WTC11 (cell line): ENCODE results near the gene SHANK3. TPM values are rescaled to one million over a fixed set of nuclear protein-coding genes. Genes with fewer than 3 reads are reported as not detected.

Experiments
- ATAC-seq: fragments of 200-7000 bp; cut with Tn5 transposase; 2 replicates; pipeline ENCODE4 v1.10.0; 2021; ENCODE audit warnings: mild to moderate bottlenecking, moderate library complexity
- CTCF ChIA-PET: fragments of 300-600 bp; sonication (Branson Sonifier 250); formaldehyde crosslinking; loops from one replicate; lab custom pipeline; 2021; ENCODE audit warnings: antibody characterized with exemption; lab: Charles Lee
- POLR2A ChIA-PET: fragments of 350-600 bp; sonication (Branson Sonifier 250); formaldehyde crosslinking; loops from one replicate; lab custom pipeline; 2021; ENCODE audit warnings: antibody characterized with exemption; lab: Charles Lee
- DNase-seq: peaks from one replicate; pipeline ENCODE4 v3.0.0; 2021; ENCODE audit warnings: low spot score
- H3K27ac Mint-ChIP-seq: 2 replicates; pipeline ENCODE4 v1.8.0; 2021; ENCODE audit warnings: mixed read lengths
- H3K27me3 Mint-ChIP-seq: 2 replicates; pipeline ENCODE4 v1.8.0; 2021; ENCODE audit warnings: low read depth, mild to moderate bottlenecking, moderate library complexity, mixed read lengths
- H3K36me3 Mint-ChIP-seq: 2 replicates; pipeline ENCODE4 v1.8.0; 2021; ENCODE audit warnings: mixed read lengths
- H3K4me1 Mint-ChIP-seq: 2 replicates; pipeline ENCODE4 v1.8.0; 2022; ENCODE audit warnings: mixed read lengths
- H3K4me3 Mint-ChIP-seq: 2 replicates; pipeline ENCODE4 v1.8.0; 2021; ENCODE audit warnings: mild to moderate bottlenecking, moderate library complexity, mixed read lengths
- H3K9me3 Mint-ChIP-seq: 2 replicates; pipeline ENCODE4 v1.8.0; 2021; ENCODE audit warnings: mixed read lengths
- AR ChIP-seq: fragments of 250-450 bp; sonication (Bioruptor Pico); IDR thresholded peaks from 2 replicates; pipeline ENCODE4 v1.9.0; 2021; ENCODE audit warnings: mild to moderate bottlenecking
- E2F1 ChIP-seq: sonication (generic); formaldehyde crosslinking; IDR thresholded peaks from 2 replicates; pipeline ENCODE4 v1.8.0; 2022; ENCODE audit warnings: mild to moderate bottlenecking, missing genetic modification reagents
- ETV6 ChIP-seq: sonication (generic); formaldehyde crosslinking; IDR thresholded peaks from 2 replicates; pipeline ENCODE4 v1.8.1; 2022; ENCODE audit warnings: mild to moderate bottlenecking, missing genetic modification reagents
- IRF1 ChIP-seq: sonication (generic); formaldehyde crosslinking; IDR thresholded peaks from 2 replicates; pipeline ENCODE4 v1.8.0; 2023; ENCODE audit warnings: missing genetic modification reagents
- KAT7 ChIP-seq: sonication (generic); formaldehyde crosslinking; IDR thresholded peaks from 2 replicates; pipeline ENCODE4 v1.8.1; 2023; ENCODE audit warnings: missing genetic modification reagents, mild to moderate bottlenecking, borderline replicate concordance
- MAX ChIP-seq: sonication (generic); formaldehyde crosslinking; IDR thresholded peaks from 2 replicates; pipeline ENCODE4 v1.8.0; 2022; ENCODE audit warnings: mild to moderate bottlenecking, missing genetic modification reagents
- MYBL2 ChIP-seq: sonication (generic); formaldehyde crosslinking; IDR thresholded peaks from 2 replicates; pipeline ENCODE4 v1.8.1; 2023; ENCODE audit warnings: mild to moderate bottlenecking, moderate library complexity, missing genetic modification reagents
- NFE2L1 ChIP-seq: sonication (generic); formaldehyde crosslinking; IDR thresholded peaks from 2 replicates; pipeline ENCODE4 v1.8.1; 2023; ENCODE audit warnings: missing genetic modification reagents
- OVOL2 ChIP-seq: fragments of 250-450 bp; sonication (Bioruptor Pico); IDR thresholded peaks from 2 replicates; pipeline ENCODE4 v1.9.0; 2021; ENCODE audit warnings: mild to moderate bottlenecking, borderline replicate concordance
- TEAD1 ChIP-seq: sonication (generic); formaldehyde crosslinking; IDR thresholded peaks from 2 replicates; pipeline ENCODE4 v1.8.0; 2022; ENCODE audit warnings: mild to moderate bottlenecking, missing genetic modification reagents
- ZBTB21 ChIP-seq: sonication (generic); formaldehyde crosslinking; IDR thresholded peaks from 2 replicates; pipeline ENCODE4 v1.8.1; 2023; ENCODE audit warnings: mild to moderate bottlenecking, missing genetic modification reagents, borderline replicate concordance
- ZNF232 ChIP-seq: sonication (generic); formaldehyde crosslinking; IDR thresholded peaks from 2 replicates; pipeline ENCODE4 v1.8.0; 2022; ENCODE audit warnings: mild to moderate bottlenecking, missing genetic modification reagents
- ZNF263 ChIP-seq: sonication (generic); formaldehyde crosslinking; IDR thresholded peaks from 2 replicates; pipeline ENCODE4 v1.8.1; 2022; ENCODE audit warnings: low read depth, mild to moderate bottlenecking, moderate library complexity, missing genetic modification reagents
- ZNF317 ChIP-seq: sonication (generic); formaldehyde crosslinking; IDR thresholded peaks from 2 replicates; pipeline ENCODE4 v1.8.1; 2023; ENCODE audit warnings: low read depth, mild to moderate bottlenecking, moderate library complexity, missing genetic modification reagents, borderline replicate concordance
- ZNF671 ChIP-seq: fragments of 250-450 bp; sonication (Bioruptor Pico); IDR thresholded peaks from 2 replicates; pipeline ENCODE4 v1.8.0; 2021; ENCODE audit warnings: mild to moderate bottlenecking
- total RNA-seq: library from RNA; stranded (reverse); gene quantifications from 3 replicates; pipeline ENCODE4 v1.2.3, GENCODE V29; 2021
- TF ChIP-seq, protein P1 (sequence below): sonication (generic); formaldehyde crosslinking; conservative IDR thresholded peaks from 2 replicates; pipeline ENCODE4 v1.8.1; 2022; ENCODE audit warnings: mild to moderate bottlenecking, missing genetic modification reagents
- TF ChIP-seq, protein P2 (sequence below): sonication (generic); formaldehyde crosslinking; IDR thresholded peaks from 2 replicates; pipeline ENCODE4 v1.8.1; 2022; ENCODE audit warnings: mild to moderate bottlenecking, moderate library complexity, missing genetic modification reagents
- TF ChIP-seq, protein P3 (sequence below): sonication (generic); formaldehyde crosslinking; IDR thresholded peaks from 2 replicates; pipeline ENCODE4 v1.8.1; 2023; ENCODE audit warnings: mild to moderate bottlenecking, moderate library complexity, missing genetic modification reagents
- TF ChIP-seq, protein P4 (sequence below): sonication (generic); formaldehyde crosslinking; IDR thresholded peaks from 2 replicates; pipeline ENCODE4 v1.8.1; 2022; ENCODE audit warnings: mild to moderate bottlenecking, missing genetic modification reagents, moderate library complexity, borderline replicate concordance
- TF ChIP-seq, protein P5 (sequence below): fragments of 250-450 bp; sonication (Bioruptor Pico); IDR thresholded peaks from 2 replicates; pipeline ENCODE4 v1.8.0; 2021; ENCODE audit warnings: mild to moderate bottlenecking

The SHANK3 gene
- total RNA-seq, 1 experiment from 2014 or later: 9.6 TPM

GRCh38 chr22:50721257-50721844, 48.7 kb downstream of the SHANK3 start (continued):
- TF ChIP-seq IRF1 (CRISPR knock-in tag): no peak
- TF ChIP-seq KAT7: no peak
- no peak for TF ChIP-seq OVOL2 (CRISPR knock-in tag)
- no peak for TF ChIP-seq ZNF263 (CRISPR knock-in tag)
- no peak for TF ChIP-seq ZBTB21 (CRISPR knock-in tag)

DNA sequence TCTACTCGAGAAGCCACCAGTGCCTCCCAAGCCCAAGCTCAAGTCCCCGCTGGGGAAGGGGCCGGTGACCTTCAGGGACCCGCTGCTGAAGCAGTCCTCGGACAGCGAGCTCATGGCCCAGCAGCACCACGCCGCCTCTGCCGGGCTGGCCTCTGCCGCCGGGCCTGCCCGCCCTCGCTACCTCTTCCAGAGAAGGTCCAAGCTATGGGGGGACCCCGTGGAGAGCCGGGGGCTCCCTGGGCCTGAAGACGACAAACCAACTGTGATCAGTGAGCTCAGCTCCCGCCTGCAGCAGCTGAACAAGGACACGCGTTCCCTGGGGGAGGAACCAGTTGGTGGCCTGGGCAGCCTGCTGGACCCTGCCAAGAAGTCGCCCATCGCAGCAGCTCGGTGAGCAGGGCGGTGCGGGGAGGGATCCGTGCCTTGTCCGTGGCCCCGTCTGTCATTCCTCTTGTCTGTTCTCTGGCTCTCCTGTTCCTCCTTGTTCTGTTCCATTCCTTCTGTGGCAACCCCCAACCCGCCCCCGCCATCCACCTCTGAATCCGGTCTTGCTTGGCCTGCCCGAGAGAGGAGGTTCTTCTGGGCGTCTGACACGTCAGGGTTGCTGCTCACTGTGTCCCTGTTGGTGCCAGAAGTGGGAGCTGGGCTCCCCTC, 49.6 kb downstream of the SHANK3 start:
- H3K27me3 Mint-ChIP-seq: peaks cover 62% of the 10 kb centered on the region

More for the DNA sequence above, 49.6 kb downstream of the SHANK3 start:
- Mint-ChIP-seq H3K4me1 (peaks cover 4% of the 10 kb centered on the region), H3K9me3 (no peaks in the 10 kb centered on the region), H3K36me3 (no peaks in the 10 kb centered on the region), H3K27ac (no peak overlapping the region), H3K4me3 (no peak overlapping the region)
- TF ChIP-seq ZNF671 (CRISPR knock-in tag) (no peak), ZBTB21 (CRISPR knock-in tag) (no peak), MAX (CRISPR knock-in tag) (no peak), MYBL2 (no peak), ZNF317 (CRISPR knock-in tag) (no peak), TEAD1 (no peak), ETV6 (CRISPR knock-in tag) (no peak), NFE2L1 (no peak), E2F1 (CRISPR knock-in tag) (no peak), AR (no peak), ZNF232 (CRISPR knock-in tag) (no peak)
- TF ChIP-seq, protein P1, sequence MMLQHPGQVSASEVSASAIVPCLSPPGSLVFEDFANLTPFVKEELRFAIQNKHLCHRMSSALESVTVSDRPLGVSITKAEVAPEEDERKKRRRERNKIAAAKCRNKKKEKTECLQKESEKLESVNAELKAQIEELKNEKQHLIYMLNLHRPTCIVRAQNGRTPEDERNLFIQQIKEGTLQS (CRISPR knock-in tag): no peak
- TF ChIP-seq, protein P2, sequence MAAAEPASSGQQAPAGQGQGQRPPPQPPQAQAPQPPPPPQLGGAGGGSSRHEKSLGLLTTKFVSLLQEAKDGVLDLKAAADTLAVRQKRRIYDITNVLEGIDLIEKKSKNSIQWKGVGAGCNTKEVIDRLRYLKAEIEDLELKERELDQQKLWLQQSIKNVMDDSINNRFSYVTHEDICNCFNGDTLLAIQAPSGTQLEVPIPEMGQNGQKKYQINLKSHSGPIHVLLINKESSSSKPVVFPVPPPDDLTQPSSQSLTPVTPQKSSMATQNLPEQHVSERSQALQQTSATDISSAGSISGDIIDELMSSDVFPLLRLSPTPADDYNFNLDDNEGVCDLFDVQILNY (CRISPR knock-in tag): no peak
- TF ChIP-seq, protein P3, sequence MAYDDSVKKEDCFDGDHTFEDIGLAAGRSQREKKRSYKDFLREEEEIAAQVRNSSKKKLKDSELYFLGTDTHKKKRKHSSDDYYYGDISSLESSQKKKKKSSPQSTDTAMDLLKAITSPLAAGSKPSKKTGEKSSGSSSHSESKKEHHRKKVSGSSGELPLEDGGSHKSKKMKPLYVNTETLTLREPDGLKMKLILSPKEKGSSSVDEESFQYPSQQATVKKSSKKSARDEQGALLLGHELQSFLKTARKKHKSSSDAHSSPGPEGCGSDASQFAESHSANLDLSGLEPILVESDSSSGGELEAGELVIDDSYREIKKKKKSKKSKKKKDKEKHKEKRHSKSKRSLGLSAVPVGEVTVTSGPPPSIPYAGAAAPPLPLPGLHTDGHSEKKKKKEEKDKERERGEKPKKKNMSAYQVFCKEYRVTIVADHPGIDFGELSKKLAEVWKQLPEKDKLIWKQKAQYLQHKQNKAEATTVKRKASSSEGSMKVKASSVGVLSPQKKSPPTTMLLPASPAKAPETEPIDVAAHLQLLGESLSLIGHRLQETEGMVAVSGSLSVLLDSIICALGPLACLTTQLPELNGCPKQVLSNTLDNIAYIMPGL (CRISPR knock-in tag): no peak
- TF ChIP-seq, protein P4, sequence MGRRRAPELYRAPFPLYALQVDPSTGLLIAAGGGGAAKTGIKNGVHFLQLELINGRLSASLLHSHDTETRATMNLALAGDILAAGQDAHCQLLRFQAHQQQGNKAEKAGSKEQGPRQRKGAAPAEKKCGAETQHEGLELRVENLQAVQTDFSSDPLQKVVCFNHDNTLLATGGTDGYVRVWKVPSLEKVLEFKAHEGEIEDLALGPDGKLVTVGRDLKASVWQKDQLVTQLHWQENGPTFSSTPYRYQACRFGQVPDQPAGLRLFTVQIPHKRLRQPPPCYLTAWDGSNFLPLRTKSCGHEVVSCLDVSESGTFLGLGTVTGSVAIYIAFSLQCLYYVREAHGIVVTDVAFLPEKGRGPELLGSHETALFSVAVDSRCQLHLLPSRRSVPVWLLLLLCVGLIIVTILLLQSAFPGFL (CRISPR knock-in tag): no peak
- TF ChIP-seq, protein P5, sequence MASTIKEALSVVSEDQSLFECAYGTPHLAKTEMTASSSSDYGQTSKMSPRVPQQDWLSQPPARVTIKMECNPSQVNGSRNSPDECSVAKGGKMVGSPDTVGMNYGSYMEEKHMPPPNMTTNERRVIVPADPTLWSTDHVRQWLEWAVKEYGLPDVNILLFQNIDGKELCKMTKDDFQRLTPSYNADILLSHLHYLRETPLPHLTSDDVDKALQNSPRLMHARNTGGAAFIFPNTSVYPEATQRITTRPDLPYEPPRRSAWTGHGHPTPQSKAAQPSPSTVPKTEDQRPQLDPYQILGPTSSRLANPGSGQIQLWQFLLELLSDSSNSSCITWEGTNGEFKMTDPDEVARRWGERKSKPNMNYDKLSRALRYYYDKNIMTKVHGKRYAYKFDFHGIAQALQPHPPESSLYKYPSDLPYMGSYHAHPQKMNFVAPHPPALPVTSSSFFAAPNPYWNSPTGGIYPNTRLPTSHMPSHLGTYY (CRISPR knock-in tag): no peak
- no peak for DNase-seq
- CTCF ChIA-PET: interaction anchor here (1.0 to 2.3 kb wide), 8 partner anchors 9 to 196 kb away, joined by 3 to 9 read pairs (median 4); partner anchors contain the start of gene SCO2
- POLR2A ChIA-PET: no interaction called here
- ATAC-seq: no peak
